HEK293 (cell line): Measurements from ENCODE around the gene PIK3R4.
A peak's percentile ranks its signal among the peaks of the same experiment; 100 is the strongest.

Experiments used
- CTCF ChIA-PET: fragments of 350-600 bp; formaldehyde crosslinking; extraction: SDS; loops from one replicate; lab custom pipeline; 2021; ENCODE audit warnings: antibody characterized with exemption; lab: Yijun Ruan, JAX
- POLR2A ChIA-PET: fragments of 300-600 bp; formaldehyde crosslinking; extraction: SDS; loops from one replicate; lab custom pipeline; 2020; ENCODE audit warnings: antibody characterized with exemption, inconsistent platforms; lab: Yijun Ruan, JAX
- H3K27ac ChIP-seq: fragments of 200-500 bp; sonication (Bioruptor generic); 2 replicates; pipeline ENCODE4 v1.5.1; 2014; ENCODE audit warnings: low read depth, low read length, control low read depth, inconsistent platforms; ENCODE audit errors: extremely low read depth
- H3K36me3 ChIP-seq, 2 experiments: fragments of 200-500 bp in 1 of 2; sonication (Bioruptor generic) in 1 of 2; 1 replicate in 1 of 2; 2 replicates in 1 of 2; pipeline ENCODE4 v1.5.1; 2014 to 2017; ENCODE audit warnings: inconsistent platforms in 2 of 2, low read length in 2 of 2; ENCODE audit not compliant: control insufficient read depth in 2 of 2, insufficient read depth in 1 of 2
- H3K4me1 ChIP-seq: fragments of 200-500 bp; sonication (Bioruptor generic); 2 replicates; pipeline ENCODE4 v1.5.1; 2014; ENCODE audit warnings: mild to moderate bottlenecking, low read length, inconsistent platforms; ENCODE audit not compliant: control insufficient read depth, insufficient read depth
- H3K4me3 ChIP-seq: 2 replicates; pipeline ENCODE4 v1.5.1; 2011; ENCODE audit warnings: low read depth, mild to moderate bottlenecking, control low read depth, low read length, moderate library complexity
- H3K9me3 ChIP-seq: fragments of 200-500 bp; sonication (Bioruptor generic); 2 replicates; pipeline ENCODE4 v1.5.1; 2014; ENCODE audit warnings: low read depth, low read length, inconsistent platforms; ENCODE audit not compliant: control insufficient read depth, insufficient read depth
- HOXD13 ChIP-seq: sonication (generic); formaldehyde crosslinking; IDR thresholded peaks from 2 replicates; pipeline ENCODE4 v1.8.0; 2022; ENCODE audit warnings: missing genetic modification reagents, borderline replicate concordance
- IKZF3 ChIP-seq: fragments of 450-650 bp; IDR thresholded peaks from 2 replicates; pipeline ENCODE4 v1.5.0; 2018; ENCODE audit warnings: missing biosample characterization, mild to moderate bottlenecking, missing genetic modification characterization, moderate library complexity
- RBAK ChIP-seq: fragments of 450-650 bp; formaldehyde crosslinking; IDR thresholded peaks from 2 replicates; pipeline ENCODE4 v1.5.1; 2016; ENCODE audit warnings: missing biosample characterization, missing genetic modification characterization
- SCRT2 ChIP-seq: fragments of 450-650 bp; formaldehyde crosslinking; IDR thresholded peaks from 2 replicates; pipeline ENCODE4 v1.5.1; 2016; ENCODE audit warnings: missing biosample characterization, missing genetic modification characterization
- YY1 ChIP-seq: fragments of 450-650 bp; formaldehyde crosslinking; IDR thresholded peaks from 2 replicates; pipeline ENCODE4 v1.5.1; 2018; ENCODE audit warnings: missing biosample characterization, missing genetic modification characterization
- ZFHX2 ChIP-seq: fragments of 450-650 bp; formaldehyde crosslinking; conservative IDR thresholded peaks from 2 replicates; pipeline ENCODE4 v1.5.1; 2016; ENCODE audit warnings: missing biosample characterization, missing genetic modification characterization
- ZNF10 ChIP-seq: fragments of 450-650 bp; formaldehyde crosslinking; IDR thresholded peaks from 2 replicates; pipeline ENCODE4 v1.5.1; 2017; ENCODE audit warnings: missing biosample characterization, missing genetic modification characterization
- ZNF248 ChIP-seq: fragments of 450-650 bp; formaldehyde crosslinking; IDR thresholded peaks from 2 replicates; pipeline ENCODE4 v1.5.1; 2017; ENCODE audit warnings: missing biosample characterization, missing genetic modification characterization
- ZNF48 ChIP-seq: fragments of 450-650 bp; formaldehyde crosslinking; IDR thresholded peaks from 2 replicates; pipeline ENCODE4 v1.5.1; 2016; ENCODE audit warnings: missing biosample characterization, missing genetic modification characterization
- ZNF558 ChIP-seq: fragments of 450-650 bp; formaldehyde crosslinking; IDR thresholded peaks from 2 replicates; pipeline ENCODE4 v1.5.1; 2016; ENCODE audit warnings: missing biosample characterization, missing genetic modification characterization
- ZNF561 ChIP-seq: fragments of 450-650 bp; IDR thresholded peaks from 2 replicates; pipeline ENCODE4 v1.5.1; 2018; ENCODE audit warnings: missing biosample characterization, missing genetic modification characterization, borderline replicate concordance
- ZNF600 ChIP-seq: fragments of 450-650 bp; formaldehyde crosslinking; IDR thresholded peaks from 2 replicates; pipeline ENCODE4 v1.5.1; 2016; ENCODE audit warnings: missing biosample characterization, missing genetic modification characterization
- ZNF654 ChIP-seq: fragments of 450-650 bp; formaldehyde crosslinking; IDR thresholded peaks from 2 replicates; pipeline ENCODE4 v1.5.1; 2016; ENCODE audit warnings: low read depth, missing biosample characterization, missing genetic modification characterization
- ZNF791 ChIP-seq: fragments of 450-650 bp; formaldehyde crosslinking; IDR thresholded peaks from 2 replicates; pipeline ENCODE4 v1.5.1; 2016; ENCODE audit warnings: missing biosample characterization, missing genetic modification characterization
- TF ChIP-seq, protein P1 (sequence below): fragments of 450-650 bp; formaldehyde crosslinking; IDR thresholded peaks from 2 replicates; pipeline ENCODE4 v1.5.1; 2016; ENCODE audit warnings: missing biosample characterization, missing genetic modification characterization
- TF ChIP-seq, protein P2 (sequence below): fragments of 450-650 bp; formaldehyde crosslinking; IDR thresholded peaks from 2 replicates; pipeline ENCODE4 v1.5.1; 2017; ENCODE audit warnings: missing biosample characterization, missing genetic modification characterization
- TF ChIP-seq, protein P3 (sequence below): fragments of 450-650 bp; formaldehyde crosslinking; IDR thresholded peaks from 2 replicates; pipeline ENCODE4 v1.5.1; 2016; ENCODE audit warnings: missing biosample characterization, missing genetic modification characterization, low read depth
- TF ChIP-seq, protein P4 (sequence below): fragments of 450-650 bp; formaldehyde crosslinking; IDR thresholded peaks from 2 replicates; pipeline ENCODE4 v1.5.1; 2016; ENCODE audit warnings: missing biosample characterization, missing genetic modification characterization
- TF ChIP-seq, protein P5 (sequence below): fragments of 450-650 bp; formaldehyde crosslinking; IDR thresholded peaks from 2 replicates; pipeline ENCODE4 v1.5.1; 2017; ENCODE audit warnings: missing biosample characterization, missing genetic modification characterization

Gene PIK3R4

DNA sequence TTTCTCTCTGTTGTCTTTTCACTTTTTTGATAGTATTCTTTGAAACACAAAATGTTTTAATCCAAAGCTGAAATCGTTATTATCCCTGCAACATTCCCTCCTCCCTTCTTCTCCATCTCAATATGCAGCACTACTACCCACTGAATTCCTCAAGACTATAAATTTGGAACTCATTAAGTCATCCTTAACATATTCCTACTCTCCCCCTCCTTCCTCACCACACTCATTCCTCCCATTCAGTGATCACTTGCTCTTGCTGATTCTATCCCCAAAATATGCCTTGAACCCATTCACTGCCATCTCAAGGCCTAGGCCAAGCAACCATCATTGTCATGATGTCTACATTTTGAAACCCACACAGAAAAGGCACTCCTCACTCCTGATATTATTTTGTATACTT, 2.4 kb upstream of the PIK3R4 start (continued):
- TF ChIP-seq, protein P1, sequence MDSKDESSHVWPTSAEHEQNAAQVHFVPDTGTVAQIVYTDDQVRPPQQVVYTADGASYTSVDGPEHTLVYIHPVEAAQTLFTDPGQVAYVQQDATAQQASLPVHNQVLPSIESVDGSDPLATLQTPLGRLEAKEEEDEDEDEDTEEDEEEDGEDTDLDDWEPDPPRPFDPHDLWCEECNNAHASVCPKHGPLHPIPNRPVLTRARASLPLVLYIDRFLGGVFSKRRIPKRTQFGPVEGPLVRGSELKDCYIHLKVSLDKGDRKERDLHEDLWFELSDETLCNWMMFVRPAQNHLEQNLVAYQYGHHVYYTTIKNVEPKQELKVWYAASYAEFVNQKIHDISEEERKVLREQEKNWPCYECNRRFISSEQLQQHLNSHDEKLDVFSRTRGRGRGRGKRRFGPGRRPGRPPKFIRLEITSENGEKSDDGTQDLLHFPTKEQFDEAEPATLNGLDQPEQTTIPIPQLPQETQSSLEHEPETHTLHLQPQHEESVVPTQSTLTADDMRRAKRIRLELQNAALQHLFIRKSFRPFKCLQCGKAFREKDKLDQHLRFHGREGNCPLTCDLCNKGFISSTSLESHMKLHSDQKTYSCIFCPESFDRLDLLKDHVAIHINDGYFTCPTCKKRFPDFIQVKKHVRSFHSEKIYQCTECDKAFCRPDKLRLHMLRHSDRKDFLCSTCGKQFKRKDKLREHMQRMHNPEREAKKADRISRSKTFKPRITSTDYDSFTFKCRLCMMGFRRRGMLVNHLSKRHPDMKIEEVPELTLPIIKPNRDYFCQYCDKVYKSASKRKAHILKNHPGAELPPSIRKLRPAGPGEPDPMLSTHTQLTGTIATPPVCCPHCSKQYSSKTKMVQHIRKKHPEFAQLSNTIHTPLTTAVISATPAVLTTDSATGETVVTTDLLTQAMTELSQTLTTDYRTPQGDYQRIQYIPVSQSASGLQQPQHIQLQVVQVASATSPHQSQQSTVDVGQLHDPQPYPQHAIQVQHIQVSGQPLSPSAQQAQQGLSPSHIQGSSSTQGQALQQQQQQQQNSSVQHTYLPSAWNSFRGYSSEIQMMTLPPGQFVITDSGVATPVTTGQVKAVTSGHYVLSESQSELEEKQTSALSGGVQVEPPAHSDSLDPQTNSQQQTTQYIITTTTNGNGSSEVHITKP: 0 out of 2 replicates have a peak, but pooled peaks have one; percentile 27
- TF ChIP-seq, protein P2, sequence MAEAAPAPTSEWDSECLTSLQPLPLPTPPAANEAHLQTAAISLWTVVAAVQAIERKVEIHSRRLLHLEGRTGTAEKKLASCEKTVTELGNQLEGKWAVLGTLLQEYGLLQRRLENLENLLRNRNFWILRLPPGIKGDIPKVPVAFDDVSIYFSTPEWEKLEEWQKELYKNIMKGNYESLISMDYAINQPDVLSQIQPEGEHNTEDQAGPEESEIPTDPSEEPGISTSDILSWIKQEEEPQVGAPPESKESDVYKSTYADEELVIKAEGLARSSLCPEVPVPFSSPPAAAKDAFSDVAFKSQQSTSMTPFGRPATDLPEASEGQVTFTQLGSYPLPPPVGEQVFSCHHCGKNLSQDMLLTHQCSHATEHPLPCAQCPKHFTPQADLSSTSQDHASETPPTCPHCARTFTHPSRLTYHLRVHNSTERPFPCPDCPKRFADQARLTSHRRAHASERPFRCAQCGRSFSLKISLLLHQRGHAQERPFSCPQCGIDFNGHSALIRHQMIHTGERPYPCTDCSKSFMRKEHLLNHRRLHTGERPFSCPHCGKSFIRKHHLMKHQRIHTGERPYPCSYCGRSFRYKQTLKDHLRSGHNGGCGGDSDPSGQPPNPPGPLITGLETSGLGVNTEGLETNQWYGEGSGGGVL: peak; percentile 44; the same call in 1 of the 2 replicates
- TF ChIP-seq IKZF3: no peak
- TF ChIP-seq RBAK (tag by site-specific recombination): no peak
- TF ChIP-seq ZNF600 (tag by site-specific recombination): no peak
- no peak for TF ChIP-seq YY1 (tag by site-specific recombination)
- no peak for TF ChIP-seq ZNF558 (tag by site-specific recombination)
- TF ChIP-seq SCRT2 (tag by site-specific recombination): no peak
- TF ChIP-seq ZNF248 (tag by site-specific recombination): no peak
- TF ChIP-seq HOXD13 (CRISPR knock-in tag): no peak
- 0 out of 2 replicates have a peak, but pooled peaks have one; percentile 26 for TF ChIP-seq ZFHX2
- TF ChIP-seq ZNF561 (tag by site-specific recombination): no peak
- TF ChIP-seq ZNF10 (tag by site-specific recombination): no peak
- TF ChIP-seq, protein P3, sequence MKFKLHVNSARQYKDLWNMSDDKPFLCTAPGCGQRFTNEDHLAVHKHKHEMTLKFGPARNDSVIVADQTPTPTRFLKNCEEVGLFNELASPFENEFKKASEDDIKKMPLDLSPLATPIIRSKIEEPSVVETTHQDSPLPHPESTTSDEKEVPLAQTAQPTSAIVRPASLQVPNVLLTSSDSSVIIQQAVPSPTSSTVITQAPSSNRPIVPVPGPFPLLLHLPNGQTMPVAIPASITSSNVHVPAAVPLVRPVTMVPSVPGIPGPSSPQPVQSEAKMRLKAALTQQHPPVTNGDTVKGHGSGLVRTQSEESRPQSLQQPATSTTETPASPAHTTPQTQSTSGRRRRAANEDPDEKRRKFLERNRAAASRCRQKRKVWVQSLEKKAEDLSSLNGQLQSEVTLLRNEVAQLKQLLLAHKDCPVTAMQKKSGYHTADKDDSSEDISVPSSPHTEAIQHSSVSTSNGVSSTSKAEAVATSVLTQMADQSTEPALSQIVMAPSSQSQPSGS: no peak
- no peak for TF ChIP-seq ZNF791 (tag by site-specific recombination)
- TF ChIP-seq ZNF654 (tag by site-specific recombination): no peak

DNA sequence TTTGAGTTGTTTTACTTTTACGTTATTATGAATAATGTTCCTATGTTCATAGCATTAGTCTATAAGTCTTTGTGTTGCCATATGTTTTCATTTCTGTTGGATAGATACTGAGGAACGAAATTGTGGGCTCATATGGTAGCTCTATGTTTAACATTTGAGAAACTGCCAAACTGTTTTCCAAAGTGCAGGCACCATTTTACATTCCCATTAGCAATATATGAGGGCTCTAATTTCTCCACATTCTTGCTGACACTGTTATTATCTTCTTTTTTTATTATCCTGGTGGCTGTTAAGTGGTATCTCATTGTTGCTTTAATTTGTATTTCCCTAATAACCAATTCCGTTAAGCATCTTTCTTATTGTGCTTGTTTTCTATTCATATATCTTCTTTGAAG, 1.8 kb upstream of the PIK3R4 start:
- H3K9me3 ChIP-seq: no peaks in the 10 kb centered on the region
- TF ChIP-seq, protein P4, sequence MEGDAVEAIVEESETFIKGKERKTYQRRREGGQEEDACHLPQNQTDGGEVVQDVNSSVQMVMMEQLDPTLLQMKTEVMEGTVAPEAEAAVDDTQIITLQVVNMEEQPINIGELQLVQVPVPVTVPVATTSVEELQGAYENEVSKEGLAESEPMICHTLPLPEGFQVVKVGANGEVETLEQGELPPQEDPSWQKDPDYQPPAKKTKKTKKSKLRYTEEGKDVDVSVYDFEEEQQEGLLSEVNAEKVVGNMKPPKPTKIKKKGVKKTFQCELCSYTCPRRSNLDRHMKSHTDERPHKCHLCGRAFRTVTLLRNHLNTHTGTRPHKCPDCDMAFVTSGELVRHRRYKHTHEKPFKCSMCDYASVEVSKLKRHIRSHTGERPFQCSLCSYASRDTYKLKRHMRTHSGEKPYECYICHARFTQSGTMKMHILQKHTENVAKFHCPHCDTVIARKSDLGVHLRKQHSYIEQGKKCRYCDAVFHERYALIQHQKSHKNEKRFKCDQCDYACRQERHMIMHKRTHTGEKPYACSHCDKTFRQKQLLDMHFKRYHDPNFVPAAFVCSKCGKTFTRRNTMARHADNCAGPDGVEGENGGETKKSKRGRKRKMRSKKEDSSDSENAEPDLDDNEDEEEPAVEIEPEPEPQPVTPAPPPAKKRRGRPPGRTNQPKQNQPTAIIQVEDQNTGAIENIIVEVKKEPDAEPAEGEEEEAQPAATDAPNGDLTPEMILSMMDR (tag by site-specific recombination): no peak
- TF ChIP-seq, protein P5, sequence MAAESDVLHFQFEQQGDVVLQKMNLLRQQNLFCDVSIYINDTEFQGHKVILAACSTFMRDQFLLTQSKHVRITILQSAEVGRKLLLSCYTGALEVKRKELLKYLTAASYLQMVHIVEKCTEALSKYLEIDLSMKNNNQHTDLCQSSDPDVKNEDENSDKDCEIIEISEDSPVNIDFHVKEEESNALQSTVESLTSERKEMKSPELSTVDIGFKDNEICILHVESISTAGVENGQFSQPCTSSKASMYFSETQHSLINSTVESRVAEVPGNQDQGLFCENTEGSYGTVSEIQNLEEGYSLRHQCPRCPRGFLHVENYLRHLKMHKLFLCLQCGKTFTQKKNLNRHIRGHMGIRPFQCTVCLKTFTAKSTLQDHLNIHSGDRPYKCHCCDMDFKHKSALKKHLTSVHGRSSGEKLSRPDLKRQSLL (tag by site-specific recombination): no peak
- no peak for TF ChIP-seq ZNF48 (tag by site-specific recombination)
- TF ChIP-seq, all 188 proteins: peak for 0
- ChIA-PET POLR2A (no interaction called here), CTCF (interaction anchor here (0.6 to 1.1 kb wide), 3 partner anchors 11 to 806 kb away, joined by 3 to 5 read pairs (median 3); no protein-coding TSS in a partner anchor)
- Histone ChIP-seq H3K36me3 (peaks cover 0 to 15% of the 10 kb centered on the region in 2 experiments; a peak in 1 of 3 replicates), H3K4me1 (no peaks in the 10 kb centered on the region; the same call in 1 of the 2 replicates), H3K4me3 (no peak overlapping the region), H3K27ac (no peak overlapping the region)
